HepG2 (cell line): ENCODE measurements around the gene COL27A1. TPM values are rescaled to one million over a fixed set of nuclear protein-coding genes. Genes with fewer than 3 reads are reported as not detected.

Source experiments
- ATAC-seq: fragments of 200-7000 bp; cut with Tn5 transposase; 3 replicates; pipeline ENCODE4 v1.9.1; 2020; ENCODE audit warnings: mild to moderate bottlenecking, moderate library complexity
- BruUV-seq: library from RNA; stranded (reverse); fragments of 400-500 nt; replicated peaks from 2 replicates; lab custom pipeline; 2021; lab: Mats Ljungman, UMichigan
- CTCF ChIA-PET: fragments of 300-600 bp; formaldehyde crosslinking; extraction: SDS; loops from one replicate; lab custom pipeline; 2021; ENCODE audit warnings: low total read pairs, inconsistent platforms, low intra/inter-chr PET ratio; lab: Yijun Ruan, JAX
- POLR2A ChIA-PET: fragments of 350-600 bp; sonication (Branson Sonifier 250); formaldehyde crosslinking; loops from one replicate; lab custom pipeline; 2020; ENCODE audit warnings: antibody characterized with exemption, inconsistent platforms; lab: Yijun Ruan, JAX
- DNase-seq: peaks from one replicate; pipeline ENCODE4 v3.0.0-alpha.2; 2015; ENCODE audit warnings: low spot score
- FAIRE-seq: peaks from 3 replicates; lab custom pipeline; 2011; peaks lifted over from hg19 to GRCh38; lab: Jason Lieb, UNC
- H2AFZ ChIP-seq: one replicate; pipeline ENCODE4 v1.6.1; 2011; ENCODE audit warnings: low read length, inconsistent platforms
- H3K27ac ChIP-seq: fragments of 300-600 bp; 3 replicates; pipeline ENCODE4 v1.8.0; 2011; ENCODE audit warnings: mixed run types, mild to moderate bottlenecking, mixed read lengths, low read length, inconsistent platforms; ENCODE audit not compliant: insufficient read depth; ENCODE audit errors: extremely low read length
- H3K27me3 ChIP-seq, 2 experiments: fragments of 200-600 bp in 1 of 2; 2 replicates in 1 of 2; 3 replicates in 1 of 2; pipeline versions ENCODE4 v1.6.0 to v1.8.0; 2011; ENCODE audit warnings: low read length in 2 of 2, mild to moderate bottlenecking in 2 of 2, moderate library complexity in 2 of 2, inconsistent platforms in 1 of 2; ENCODE audit not compliant: insufficient read depth in 2 of 2, control insufficient read depth in 1 of 2
- H3K36me3 ChIP-seq, 2 experiments: fragments of 200-600 bp in 1 of 2; replicated peaks in 1 of 2; 2 replicates in 1 of 2; 3 replicates in 1 of 2; pipeline versions ENCODE4 v1.5.1 to v1.8.0; 2011; ENCODE audit warnings: low read length in 2 of 2, inconsistent platforms in 1 of 2; ENCODE audit not compliant: insufficient read depth in 2 of 2, control insufficient read depth in 1 of 2
- H3K4me1 ChIP-seq: 2 replicates; pipeline ENCODE4 v1.5.1; 2012; ENCODE audit warnings: low read length, inconsistent platforms; ENCODE audit not compliant: insufficient read depth
- H3K4me2 ChIP-seq: 2 replicates; pipeline ENCODE4 v1.6.0; 2011; ENCODE audit warnings: low read depth, low read length, inconsistent platforms
- H3K4me3 ChIP-seq, 3 experiments: fragments of 200-600 bp in 1 of 3; sonication (generic), shearing (Covaris generic) in 1 of 3; replicated peaks in 1 of 3; 2 replicates each; pipeline ENCODE4 v1.5.1; 2011 to 2016; ENCODE audit warnings: low read length in 3 of 3, inconsistent platforms in 2 of 3, low read depth in 2 of 3, mild to moderate bottlenecking in 2 of 3, control low read depth in 1 of 3, mixed read lengths in 1 of 3; ENCODE audit not compliant: insufficient read depth in 1 of 3
- H3K79me2 ChIP-seq: one replicate; pipeline ENCODE4 v1.6.1; 2011; ENCODE audit warnings: low read length, inconsistent platforms; ENCODE audit not compliant: insufficient read depth
- H3K9ac ChIP-seq: 2 replicates; pipeline ENCODE4 v1.6.0; 2011; ENCODE audit warnings: mild to moderate bottlenecking, low read depth, low read length, inconsistent platforms; ENCODE audit not compliant: insufficient read depth
- H3K9me3 ChIP-seq: 2 replicates; pipeline ENCODE4 v1.5.1; 2012; ENCODE audit warnings: mild to moderate bottlenecking, low read length
- H4K20me1 ChIP-seq: 2 replicates; pipeline ENCODE4 v1.6.0; 2011; ENCODE audit warnings: inconsistent platforms, mild to moderate bottlenecking, low read length, moderate library complexity; ENCODE audit not compliant: insufficient read depth
- AGO2 ChIP-seq: fragments of 200-400 bp; formaldehyde crosslinking; optimal IDR thresholded peaks from 2 replicates; pipeline ENCODE3; 2017; ENCODE audit warnings: mild to moderate bottlenecking, low read depth, low read length, moderate library complexity
- MTF2 ChIP-seq: sonication (generic); formaldehyde crosslinking; IDR thresholded peaks from 2 replicates; pipeline ENCODE4 v1.5.0; 2020; ENCODE audit warnings: missing genetic modification reagents, borderline replicate concordance
- POGZ ChIP-seq: sonication (generic); formaldehyde crosslinking; IDR thresholded peaks from 2 replicates; pipeline ENCODE4 v1.4.0; 2020; ENCODE audit warnings: mild to moderate bottlenecking, missing genetic modification reagents
- RBM22 ChIP-seq: fragments of 200-400 bp; formaldehyde crosslinking; optimal IDR thresholded peaks from 2 replicates; pipeline ENCODE3; 2017; ENCODE audit warnings: mild to moderate bottlenecking, low read length, moderate library complexity
- ZNF253 ChIP-seq: sonication (generic); formaldehyde crosslinking; IDR thresholded peaks from 2 replicates; pipeline ENCODE4 v1.8.0; 2022; ENCODE audit warnings: mild to moderate bottlenecking, missing genetic modification reagents, borderline replicate concordance
- WGBS: methylation state at CpG from one replicate; pipeline ENCODE4 v1.1.6; 2017; ENCODE audit warnings: low lambda C conversion rate; 5-methylcytosine and 5-hydroxymethylcytosine counted together
- in situ Hi-C: cut with HindIII; loops from 2 replicates; pipeline ENCODE4 v1.10.0; 2017; ENCODE audit warnings: low pct_unique_long_range_greater_than_20kb; ENCODE audit not compliant: extremely low pct_ligation_motif_present
- intact Hi-C: fragments of 100-400 bp; cut with micrococcal nuclease; formaldehyde crosslinking; loops from one replicate; pipeline ENCODE4 v1.10.0; 2022; ENCODE audit not compliant: unreplicated experiment
- polyA plus RNA-seq, 8 experiments: library from polyadenylated mRNA; depleted of rRNA in 3 of 8; stranded (reverse) in 7 of 8; unstranded in 1 of 8; fragments of >200 nt; fragmentation: Illumina TruSeq in 4 of 8; extraction: Trizol in 4 of 8; gene quantifications; 2 replicates each; pipeline versions ENCODE4 v1.2.1 to v1.2.3, GENCODE V29; 2011 to 2016; ENCODE audit warnings: low read depth in 4 of 8, missing spikeins in 1 of 8, mixed read lengths in 1 of 8; ENCODE audit not compliant: insufficient read depth in 1 of 8
- total RNA-seq, 5 experiments: library from RNA; depleted of rRNA; stranded (reverse); fragments of >200 nt; fragmentation: Illumina TruSeq; extraction: Trizol; gene quantifications; 2 replicates each; pipeline ENCODE4 v1.2.3, GENCODE V29; 2016; ENCODE audit warnings: low read depth in 1 of 5

Gene COL27A1
- total and polyA plus RNA-seq, 2 of the 13 experiments (the other 11 are each of a cell fraction or from before 2014, with no cell fraction given): 71.3 to 89.1 TPM

DNA sequence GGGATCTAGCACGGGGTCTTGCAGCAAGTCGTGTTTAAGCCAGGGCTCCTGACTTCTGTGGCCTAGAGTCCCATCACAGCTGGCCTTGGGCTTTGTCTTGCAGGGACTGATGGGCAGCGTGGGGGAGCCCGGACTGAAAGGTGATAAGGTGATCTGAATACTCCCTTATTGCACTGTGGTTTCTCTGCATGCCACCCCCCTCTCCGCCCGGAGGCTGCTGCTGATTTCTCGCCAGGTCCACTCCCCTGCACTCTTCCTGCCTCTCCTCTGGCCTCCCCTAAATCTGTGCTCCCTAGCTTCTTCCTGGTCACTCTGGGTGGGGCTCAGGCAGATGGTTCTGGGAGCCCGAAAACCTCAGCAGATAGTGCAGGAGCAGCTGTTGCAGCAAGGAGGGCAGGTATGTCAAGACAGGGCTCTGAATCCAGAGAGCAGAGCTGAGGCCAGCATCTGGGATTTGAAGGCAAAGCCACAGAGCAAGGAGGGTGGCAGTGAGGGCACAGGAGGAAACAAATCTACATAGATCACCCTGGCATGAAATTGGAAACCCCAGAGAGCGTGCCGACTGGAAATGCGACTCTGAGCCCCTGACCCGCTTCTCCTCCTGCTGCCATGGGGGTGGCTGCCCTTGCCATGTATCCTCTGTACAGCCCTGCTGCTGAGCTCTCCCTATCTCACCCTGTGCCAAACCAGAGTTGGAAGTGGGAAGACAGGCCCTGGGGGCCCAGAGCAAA is 76.5 kb downstream of the COL27A1 start:
- BruUV-seq: no TSS peak
- Histone ChIP-seq H3K27ac (no peak overlapping the region), H3K36me3 (peaks cover 33 to 71% of the 10 kb centered on the region in 2 experiments; a peak in 4 of 5 replicates), H3K9ac (no peak overlapping the region)
- TF ChIP-seq POGZ (CRISPR knock-in tag): no peak
- peak; percentile 45 for TF ChIP-seq RBM22
- TF ChIP-seq, all 625 proteins: peak for 1
- H3K9me3 ChIP-seq: no peaks in the 10 kb centered on the region
- no peak overlapping the region for H3K4me3 ChIP-seq
- DNase-seq (no peak), FAIRE-seq (no peak), ATAC-seq (no peak)
- H3K4me1 ChIP-seq: no peaks in the 10 kb centered on the region
- H3K4me2 ChIP-seq: no peak overlapping the region
- H3K27me3 ChIP-seq: no peaks in the 10 kb centered on the region
- in situ Hi-C loops (no loop called here), intact Hi-C loops (no loop called here)
- H4K20me1 ChIP-seq: no peaks in the 10 kb centered on the region
- WGBS: 86% methylated on average over 10 of the region's 12 CpGs
- H3K79me2 ChIP-seq: no peaks in the 10 kb centered on the region
- CTCF ChIA-PET: no interaction called here
- POLR2A ChIA-PET: no interaction called here
- H2AFZ ChIP-seq: no peak overlapping the region

DNA sequence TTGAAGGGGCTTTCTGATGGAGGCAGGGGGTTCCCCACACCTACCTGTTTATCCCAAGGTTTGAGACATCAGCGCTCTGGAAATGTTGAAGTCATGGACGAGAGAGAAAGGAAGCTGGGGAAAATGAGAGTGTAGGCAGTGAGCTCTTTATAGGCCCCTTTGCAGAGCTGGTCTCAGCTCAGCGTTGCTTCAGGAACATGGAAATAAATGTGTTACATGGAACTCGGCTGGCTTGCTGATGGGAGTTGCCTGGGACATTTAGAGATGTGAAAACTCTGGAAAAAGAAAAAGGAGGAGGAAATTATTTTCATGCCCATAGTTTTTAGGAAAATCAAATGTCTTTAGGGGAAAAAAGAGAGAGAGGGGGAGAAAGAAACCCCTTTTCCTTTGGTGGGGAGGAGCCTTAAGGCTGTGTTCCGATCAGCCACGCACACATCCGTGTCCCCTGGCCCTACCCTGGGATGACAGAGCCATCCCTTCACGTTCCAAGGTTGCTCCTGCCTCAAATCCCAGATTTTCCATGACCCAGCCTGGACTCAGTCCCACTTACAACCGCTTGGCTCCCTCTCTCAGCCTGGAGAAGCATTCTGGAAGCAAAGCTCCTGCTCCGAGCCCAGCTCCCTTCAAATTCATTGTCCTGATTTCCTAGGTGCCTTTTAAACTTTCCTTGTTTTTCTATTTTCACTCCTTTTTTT is 78.3 kb downstream of the COL27A1 start:
- DNase-seq: no peak
- in situ Hi-C loops: no loop called here
- no peak overlapping the region for H2AFZ ChIP-seq
- TSS peak; percentile 12 for BruUV-seq
- 97% methylated on average over 10 of the region's 10 CpGs for WGBS
- H3K4me3 ChIP-seq: no peak overlapping the region
- H3K4me2 ChIP-seq: no peak overlapping the region
- no peaks in the 10 kb centered on the region for H3K27me3 ChIP-seq
- TF ChIP-seq AGO2: peak; percentile 22
- no peak for TF ChIP-seq MTF2 (CRISPR knock-in tag)
- peak; percentile 86 for TF ChIP-seq RBM22
- TF ChIP-seq ZNF253 (CRISPR knock-in tag): no peak
- TF ChIP-seq, all 625 proteins: peak for 2
- H3K36me3 ChIP-seq: peaks cover 35 to 71% of the 10 kb centered on the region in 2 experiments
- intact Hi-C loops: no loop called here
- H4K20me1 ChIP-seq: no peaks in the 10 kb centered on the region
- H3K9me3 ChIP-seq: no peaks in the 10 kb centered on the region
- no peak for FAIRE-seq
- no peaks in the 10 kb centered on the region for H3K4me1 ChIP-seq
- CTCF ChIA-PET: no interaction called here
- H3K79me2 ChIP-seq: no peaks in the 10 kb centered on the region
- H3K27ac ChIP-seq: no peak overlapping the region
- no peak overlapping the region for H3K9ac ChIP-seq
- ATAC-seq: no peak
- POLR2A ChIA-PET: no interaction called here
